ENCODE data around the gene PRKAG2.

DNA sequence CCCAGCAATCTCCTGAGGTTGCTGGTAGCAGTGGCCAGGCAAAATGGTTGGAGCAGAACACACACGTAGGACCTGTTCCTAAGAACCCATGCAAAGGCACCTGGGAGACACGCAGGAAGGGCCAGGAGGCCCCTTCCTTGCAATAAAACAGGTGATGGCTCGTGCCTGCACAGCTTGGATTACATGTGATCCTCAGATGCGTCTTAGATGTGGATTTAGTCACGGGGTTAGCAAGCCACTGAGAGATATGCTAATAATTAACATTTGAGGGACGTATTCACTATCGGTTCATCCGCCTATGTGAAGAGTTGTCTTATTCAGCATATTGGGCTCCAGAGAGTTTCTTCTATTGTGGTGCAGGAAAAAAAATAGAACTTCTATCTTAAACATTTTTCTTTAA lies 352.6 kb downstream of the PRKAG2 start:
- TF ChIP-seq, protein P1, sequence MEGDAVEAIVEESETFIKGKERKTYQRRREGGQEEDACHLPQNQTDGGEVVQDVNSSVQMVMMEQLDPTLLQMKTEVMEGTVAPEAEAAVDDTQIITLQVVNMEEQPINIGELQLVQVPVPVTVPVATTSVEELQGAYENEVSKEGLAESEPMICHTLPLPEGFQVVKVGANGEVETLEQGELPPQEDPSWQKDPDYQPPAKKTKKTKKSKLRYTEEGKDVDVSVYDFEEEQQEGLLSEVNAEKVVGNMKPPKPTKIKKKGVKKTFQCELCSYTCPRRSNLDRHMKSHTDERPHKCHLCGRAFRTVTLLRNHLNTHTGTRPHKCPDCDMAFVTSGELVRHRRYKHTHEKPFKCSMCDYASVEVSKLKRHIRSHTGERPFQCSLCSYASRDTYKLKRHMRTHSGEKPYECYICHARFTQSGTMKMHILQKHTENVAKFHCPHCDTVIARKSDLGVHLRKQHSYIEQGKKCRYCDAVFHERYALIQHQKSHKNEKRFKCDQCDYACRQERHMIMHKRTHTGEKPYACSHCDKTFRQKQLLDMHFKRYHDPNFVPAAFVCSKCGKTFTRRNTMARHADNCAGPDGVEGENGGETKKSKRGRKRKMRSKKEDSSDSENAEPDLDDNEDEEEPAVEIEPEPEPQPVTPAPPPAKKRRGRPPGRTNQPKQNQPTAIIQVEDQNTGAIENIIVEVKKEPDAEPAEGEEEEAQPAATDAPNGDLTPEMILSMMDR (IDR thresholded peaks at IDR 0.05) = no peak
- TF ChIP-seq ZFX (IDR thresholded peaks at IDR 0.05; ENCODE audit: borderline replicate concordance) = no peak
